K562 (cell line): ENCODE data around the gene EGR1. TPM values are rescaled to one million over a fixed set of nuclear protein-coding genes. Genes with fewer than 3 reads are reported as not detected.

Experiments
- HMGN3 ChIP-seq: IDR thresholded peaks from 2 replicates; pipeline ENCODE4 v1.6.1; 2011; ENCODE audit warnings: borderline replicate concordance, low read depth, mild to moderate bottlenecking, mixed read lengths, low read length; ENCODE audit not compliant: insufficient read length; ENCODE audit errors: extremely low read depth
- MAFF ChIP-seq: IDR thresholded peaks from 2 replicates; pipeline ENCODE4 v1.6.1; 2012; ENCODE audit warnings: low read length, improper control_type of control experiment
- PTRF ChIP-seq: fragments of 450-650 bp; IDR thresholded peaks from 2 replicates; pipeline ENCODE4 v1.6.1; 2016; ENCODE audit warnings: mild to moderate bottlenecking, missing genetic modification characterization, missing compliant biosample characterization
- ZNF175 ChIP-seq: fragments of 200-800 bp; sonication (Bioruptor generic); IDR thresholded peaks from 2 replicates; pipeline ENCODE4 v1.6.1; 2016; ENCODE audit warnings: low read depth, mild to moderate bottlenecking, missing genetic modification characterization, missing compliant biosample characterization
- ZNF224 ChIP-seq: sonication (generic); formaldehyde crosslinking; IDR thresholded peaks from 2 replicates; pipeline ENCODE4 v1.8.0; 2022; ENCODE audit warnings: mild to moderate bottlenecking, missing genetic modification reagents
- polyA plus RNA-seq, 8 experiments: library from polyadenylated mRNA; depleted of rRNA in 4 of 8; stranded (reverse) in 5 of 8; unstranded in 3 of 8; fragments of >200 nt; fragmentation: Nextera tagmentation in 2 of 8; fragmentation: Illumina TruSeq in 1 of 8; extraction: Ambion mirVana in 2 of 8; extraction: Trizol in 1 of 8; gene quantifications; 2 replicates each; pipeline versions ENCODE4 v1.2.1 to v1.2.3, GENCODE V29; 2011 to 2014; ENCODE audit warnings: inconsistent platforms in 1 of 8, missing spikeins in 1 of 8
- total RNA-seq, 7 experiments: library from RNA; depleted of rRNA in 6 of 7; stranded (reverse); fragments of >200 nt in 6 of 7; fragmentation: Illumina TruSeq in 2 of 7; extraction: Trizol in 2 of 7; gene quantifications; 2 replicates each; pipeline versions ENCODE4 v1.2.1 to v1.2.3, GENCODE V29; 2011 to 2021; ENCODE audit warnings: low replicate concordance in 1 of 7
- TF ChIP-seq, protein P1 (sequence below), 2 experiments: fragments of 450-650 bp; IDR thresholded peaks; 2 replicates each; pipeline ENCODE4 v1.6.1; 2016; ENCODE audit warnings: mild to moderate bottlenecking in 2 of 2, borderline replicate concordance in 1 of 2, low read depth in 1 of 2, moderate library complexity in 1 of 2
- TF ChIP-seq, protein P2 (sequence below): fragments of 250-450 bp; sonication (Bioruptor Pico); IDR thresholded peaks from 2 replicates; pipeline ENCODE4 v1.9.0; 2021; ENCODE audit warnings: mild to moderate bottlenecking, inconsistent platforms
- TF ChIP-seq, protein P3 (sequence below): fragments of 250-450 bp; sonication (Bioruptor Pico); IDR thresholded peaks from 2 replicates; pipeline ENCODE4 v1.4.0; 2020; ENCODE audit warnings: mild to moderate bottlenecking, moderate library complexity, borderline replicate concordance
- TF ChIP-seq, protein P4 (sequence below): sonication (generic); formaldehyde crosslinking; IDR thresholded peaks from 2 replicates; pipeline ENCODE4 v1.8.0; 2023; ENCODE audit warnings: mild to moderate bottlenecking, missing genetic modification reagents

Gene EGR1
- total and polyA plus RNA-seq, 9 of the 15 experiments (the other 6 are each of a cell fraction or from before 2014, with no cell fraction given): 1.3 to 132 (median 21.5) TPM

DNA sequence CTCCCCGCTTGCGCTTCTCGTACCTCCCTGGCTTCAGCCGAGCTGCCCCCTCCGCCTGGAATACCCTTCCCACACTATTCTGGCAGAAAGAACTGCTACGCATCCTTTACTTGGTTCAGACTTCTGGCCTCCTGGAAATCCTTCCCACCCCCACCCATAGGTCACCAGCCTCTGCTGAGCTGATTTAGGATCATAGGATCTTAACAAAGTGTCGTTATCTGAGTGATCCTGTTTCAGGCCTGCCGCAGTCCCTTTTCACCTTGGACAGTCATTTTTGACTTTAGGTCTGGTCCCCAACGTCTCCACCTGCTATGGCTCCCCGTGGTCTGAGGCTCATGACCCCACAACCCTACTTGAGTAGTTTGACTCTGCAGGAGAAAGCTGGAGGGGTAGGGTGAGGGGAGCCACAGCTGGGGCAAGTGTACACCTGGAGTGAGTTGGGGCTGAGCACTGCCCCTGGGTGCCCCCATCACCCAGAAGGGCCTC is 27.3 kb downstream of the EGR1 start (continued):
- TF ChIP-seq, protein P1, sequence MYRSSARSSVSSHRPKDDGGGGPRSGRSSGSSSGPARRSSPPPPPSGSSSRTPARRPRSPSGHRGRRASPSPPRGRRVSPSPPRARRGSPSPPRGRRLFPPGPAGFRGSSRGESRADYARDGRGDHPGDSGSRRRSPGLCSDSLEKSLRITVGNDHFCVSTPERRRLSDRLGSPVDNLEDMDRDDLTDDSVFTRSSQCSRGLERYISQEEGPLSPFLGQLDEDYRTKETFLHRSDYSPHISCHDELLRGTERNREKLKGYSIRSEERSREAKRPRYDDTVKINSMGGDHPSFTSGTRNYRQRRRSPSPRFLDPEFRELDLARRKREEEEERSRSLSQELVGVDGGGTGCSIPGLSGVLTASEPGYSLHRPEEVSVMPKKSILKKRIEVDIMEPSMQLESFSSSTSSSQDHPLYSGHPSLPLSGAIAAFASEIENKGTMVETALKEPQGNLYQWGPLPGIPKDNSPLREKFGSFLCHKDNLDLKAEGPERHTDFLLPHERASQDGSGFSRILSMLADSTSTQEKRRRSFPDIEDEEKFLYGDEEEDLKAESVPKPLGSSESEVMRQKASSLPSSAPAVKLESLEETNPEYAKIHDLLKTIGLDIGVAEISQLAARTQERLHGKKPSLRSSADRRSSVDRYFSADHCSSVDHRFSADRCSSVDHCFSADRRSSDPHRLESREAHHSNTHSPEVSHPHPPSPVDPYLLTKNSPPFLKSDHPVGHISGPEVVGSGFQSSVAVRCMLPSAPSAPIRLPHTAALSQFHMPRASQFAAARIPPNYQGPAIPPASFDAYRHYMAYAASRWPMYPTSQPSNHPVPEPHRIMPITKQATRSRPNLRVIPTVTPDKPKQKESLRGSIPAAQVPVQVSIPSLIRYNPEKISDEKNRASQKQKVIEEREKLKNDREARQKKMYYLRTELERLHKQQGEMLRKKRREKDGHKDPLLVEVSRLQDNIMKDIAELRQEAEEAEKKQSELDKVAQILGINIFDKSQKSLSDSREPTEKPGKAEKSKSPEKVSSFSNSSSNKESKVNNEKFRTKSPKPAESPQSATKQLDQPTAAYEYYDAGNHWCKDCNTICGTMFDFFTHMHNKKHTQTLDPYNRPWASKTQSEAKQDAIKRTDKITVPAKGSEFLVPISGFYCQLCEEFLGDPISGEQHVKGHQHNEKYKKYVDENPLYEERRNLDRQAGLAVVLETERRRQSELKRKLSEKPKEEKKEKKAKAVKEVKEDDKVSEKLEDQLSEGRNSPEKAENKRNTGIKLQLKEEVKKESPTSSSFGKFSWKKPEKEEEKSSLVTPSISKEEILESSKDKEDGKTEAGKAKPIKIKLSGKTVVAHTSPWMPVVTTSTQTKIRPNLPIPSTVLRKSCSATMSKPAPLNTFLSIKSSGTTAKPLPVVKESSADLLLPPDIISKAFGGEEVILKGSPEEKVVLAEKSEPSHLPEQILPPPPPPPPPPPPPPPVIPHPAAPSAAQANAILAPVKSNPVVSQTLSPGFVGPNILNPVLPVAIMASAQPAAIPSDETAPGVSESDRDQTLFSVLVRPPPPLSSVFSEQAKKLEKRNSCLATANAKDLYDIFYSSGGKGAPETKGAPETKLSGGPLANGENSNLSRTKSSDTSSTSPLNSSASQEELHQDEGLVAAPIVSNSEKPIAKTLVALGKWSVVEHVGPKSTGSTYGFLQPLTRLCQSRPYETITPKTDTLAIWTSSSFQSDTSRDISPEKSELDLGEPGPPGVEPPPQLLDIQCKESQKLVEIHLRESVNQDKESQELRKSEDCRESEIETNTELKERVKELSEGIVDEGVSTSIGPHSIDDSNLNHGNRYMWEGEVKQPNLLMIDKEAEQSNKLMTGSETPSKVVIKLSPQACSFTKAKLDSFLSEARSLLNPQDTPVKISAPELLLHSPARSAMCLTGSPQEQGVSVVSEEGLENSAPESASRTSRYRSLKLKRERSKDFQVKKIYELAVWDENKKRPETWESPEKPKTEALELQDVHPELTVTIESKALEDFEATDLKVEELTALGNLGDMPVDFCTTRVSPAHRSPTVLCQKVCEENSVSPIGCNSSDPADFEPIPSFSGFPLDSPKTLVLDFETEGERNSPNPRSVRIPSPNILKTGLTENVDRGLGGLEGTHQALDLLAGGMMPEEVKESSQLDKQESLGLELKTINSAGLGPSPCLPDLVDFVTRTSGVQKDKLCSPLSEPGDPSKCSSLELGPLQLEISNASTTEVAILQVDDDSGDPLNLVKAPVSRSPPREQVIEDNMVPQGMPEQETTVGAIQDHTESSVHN (IDR thresholded peaks at IDR 0.05; ENCODE audit: borderline replicate concordance in 1 of 2, low read depth in 1 of 2): no peak
- TF ChIP-seq ZNF224 (CRISPR knock-in tag): no peak
- TF ChIP-seq, protein P2, sequence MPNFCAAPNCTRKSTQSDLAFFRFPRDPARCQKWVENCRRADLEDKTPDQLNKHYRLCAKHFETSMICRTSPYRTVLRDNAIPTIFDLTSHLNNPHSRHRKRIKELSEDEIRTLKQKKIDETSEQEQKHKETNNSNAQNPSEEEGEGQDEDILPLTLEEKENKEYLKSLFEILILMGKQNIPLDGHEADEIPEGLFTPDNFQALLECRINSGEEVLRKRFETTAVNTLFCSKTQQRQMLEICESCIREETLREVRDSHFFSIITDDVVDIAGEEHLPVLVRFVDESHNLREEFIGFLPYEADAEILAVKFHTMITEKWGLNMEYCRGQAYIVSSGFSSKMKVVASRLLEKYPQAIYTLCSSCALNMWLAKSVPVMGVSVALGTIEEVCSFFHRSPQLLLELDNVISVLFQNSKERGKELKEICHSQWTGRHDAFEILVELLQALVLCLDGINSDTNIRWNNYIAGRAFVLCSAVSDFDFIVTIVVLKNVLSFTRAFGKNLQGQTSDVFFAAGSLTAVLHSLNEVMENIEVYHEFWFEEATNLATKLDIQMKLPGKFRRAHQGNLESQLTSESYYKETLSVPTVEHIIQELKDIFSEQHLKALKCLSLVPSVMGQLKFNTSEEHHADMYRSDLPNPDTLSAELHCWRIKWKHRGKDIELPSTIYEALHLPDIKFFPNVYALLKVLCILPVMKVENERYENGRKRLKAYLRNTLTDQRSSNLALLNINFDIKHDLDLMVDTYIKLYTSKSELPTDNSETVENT (CRISPR knock-in tag): no peak
- no peak for TF ChIP-seq HMGN3
- TF ChIP-seq, protein P3, sequence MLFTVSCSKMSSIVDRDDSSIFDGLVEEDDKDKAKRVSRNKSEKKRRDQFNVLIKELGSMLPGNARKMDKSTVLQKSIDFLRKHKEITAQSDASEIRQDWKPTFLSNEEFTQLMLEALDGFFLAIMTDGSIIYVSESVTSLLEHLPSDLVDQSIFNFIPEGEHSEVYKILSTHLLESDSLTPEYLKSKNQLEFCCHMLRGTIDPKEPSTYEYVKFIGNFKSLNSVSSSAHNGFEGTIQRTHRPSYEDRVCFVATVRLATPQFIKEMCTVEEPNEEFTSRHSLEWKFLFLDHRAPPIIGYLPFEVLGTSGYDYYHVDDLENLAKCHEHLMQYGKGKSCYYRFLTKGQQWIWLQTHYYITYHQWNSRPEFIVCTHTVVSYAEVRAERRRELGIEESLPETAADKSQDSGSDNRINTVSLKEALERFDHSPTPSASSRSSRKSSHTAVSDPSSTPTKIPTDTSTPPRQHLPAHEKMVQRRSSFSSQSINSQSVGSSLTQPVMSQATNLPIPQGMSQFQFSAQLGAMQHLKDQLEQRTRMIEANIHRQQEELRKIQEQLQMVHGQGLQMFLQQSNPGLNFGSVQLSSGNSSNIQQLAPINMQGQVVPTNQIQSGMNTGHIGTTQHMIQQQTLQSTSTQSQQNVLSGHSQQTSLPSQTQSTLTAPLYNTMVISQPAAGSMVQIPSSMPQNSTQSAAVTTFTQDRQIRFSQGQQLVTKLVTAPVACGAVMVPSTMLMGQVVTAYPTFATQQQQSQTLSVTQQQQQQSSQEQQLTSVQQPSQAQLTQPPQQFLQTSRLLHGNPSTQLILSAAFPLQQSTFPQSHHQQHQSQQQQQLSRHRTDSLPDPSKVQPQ (CRISPR knock-in tag): no peak
- TF ChIP-seq, protein P4, sequence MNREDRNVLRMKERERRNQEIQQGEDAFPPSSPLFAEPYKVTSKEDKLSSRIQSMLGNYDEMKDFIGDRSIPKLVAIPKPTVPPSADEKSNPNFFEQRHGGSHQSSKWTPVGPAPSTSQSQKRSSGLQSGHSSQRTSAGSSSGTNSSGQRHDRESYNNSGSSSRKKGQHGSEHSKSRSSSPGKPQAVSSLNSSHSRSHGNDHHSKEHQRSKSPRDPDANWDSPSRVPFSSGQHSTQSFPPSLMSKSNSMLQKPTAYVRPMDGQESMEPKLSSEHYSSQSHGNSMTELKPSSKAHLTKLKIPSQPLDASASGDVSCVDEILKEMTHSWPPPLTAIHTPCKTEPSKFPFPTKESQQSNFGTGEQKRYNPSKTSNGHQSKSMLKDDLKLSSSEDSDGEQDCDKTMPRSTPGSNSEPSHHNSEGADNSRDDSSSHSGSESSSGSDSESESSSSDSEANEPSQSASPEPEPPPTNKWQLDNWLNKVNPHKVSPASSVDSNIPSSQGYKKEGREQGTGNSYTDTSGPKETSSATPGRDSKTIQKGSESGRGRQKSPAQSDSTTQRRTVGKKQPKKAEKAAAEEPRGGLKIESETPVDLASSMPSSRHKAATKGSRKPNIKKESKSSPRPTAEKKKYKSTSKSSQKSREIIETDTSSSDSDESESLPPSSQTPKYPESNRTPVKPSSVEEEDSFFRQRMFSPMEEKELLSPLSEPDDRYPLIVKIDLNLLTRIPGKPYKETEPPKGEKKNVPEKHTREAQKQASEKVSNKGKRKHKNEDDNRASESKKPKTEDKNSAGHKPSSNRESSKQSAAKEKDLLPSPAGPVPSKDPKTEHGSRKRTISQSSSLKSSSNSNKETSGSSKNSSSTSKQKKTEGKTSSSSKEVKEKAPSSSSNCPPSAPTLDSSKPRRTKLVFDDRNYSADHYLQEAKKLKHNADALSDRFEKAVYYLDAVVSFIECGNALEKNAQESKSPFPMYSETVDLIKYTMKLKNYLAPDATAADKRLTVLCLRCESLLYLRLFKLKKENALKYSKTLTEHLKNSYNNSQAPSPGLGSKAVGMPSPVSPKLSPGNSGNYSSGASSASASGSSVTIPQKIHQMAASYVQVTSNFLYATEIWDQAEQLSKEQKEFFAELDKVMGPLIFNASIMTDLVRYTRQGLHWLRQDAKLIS (CRISPR knock-in tag): peak; percentile 81; the same call in 1 of the 2 replicates
- TF ChIP-seq PTRF (tag): no peak
- TF ChIP-seq ZNF175 (CRISPR knock-in tag): no peak
- TF ChIP-seq MAFF: no peak
